WTC11 (cell line): ENCODE measurements around the gene ZGRF1. TPM values are rescaled to one million over a fixed set of nuclear protein-coding genes. Genes with fewer than 3 reads are reported as not detected.

Experiments
- ATAC-seq: fragments of 200-7000 bp; cut with Tn5 transposase; 2 replicates; pipeline ENCODE4 v1.10.0; 2021; ENCODE audit warnings: mild to moderate bottlenecking, moderate library complexity
- CTCF ChIA-PET: fragments of 300-600 bp; sonication (Branson Sonifier 250); formaldehyde crosslinking; loops from one replicate; lab custom pipeline; 2021; ENCODE audit warnings: antibody characterized with exemption; lab: Charles Lee
- POLR2A ChIA-PET: fragments of 350-600 bp; sonication (Branson Sonifier 250); formaldehyde crosslinking; loops from one replicate; lab custom pipeline; 2021; ENCODE audit warnings: antibody characterized with exemption; lab: Charles Lee
- DNase-seq: peaks from one replicate; pipeline ENCODE4 v3.0.0; 2021; ENCODE audit warnings: low spot score
- H3K27ac Mint-ChIP-seq: 2 replicates; pipeline ENCODE4 v1.8.0; 2021; ENCODE audit warnings: mixed read lengths
- H3K27me3 Mint-ChIP-seq: 2 replicates; pipeline ENCODE4 v1.8.0; 2021; ENCODE audit warnings: low read depth, mild to moderate bottlenecking, moderate library complexity, mixed read lengths
- H3K36me3 Mint-ChIP-seq: 2 replicates; pipeline ENCODE4 v1.8.0; 2021; ENCODE audit warnings: mixed read lengths
- H3K4me1 Mint-ChIP-seq: 2 replicates; pipeline ENCODE4 v1.8.0; 2022; ENCODE audit warnings: mixed read lengths
- H3K4me3 Mint-ChIP-seq: 2 replicates; pipeline ENCODE4 v1.8.0; 2021; ENCODE audit warnings: mild to moderate bottlenecking, moderate library complexity, mixed read lengths
- H3K9me3 Mint-ChIP-seq: 2 replicates; pipeline ENCODE4 v1.8.0; 2021; ENCODE audit warnings: mixed read lengths
- CREB1 ChIP-seq: sonication (generic); formaldehyde crosslinking; IDR thresholded peaks from 2 replicates; pipeline ENCODE4 v1.8.0; 2023; ENCODE audit warnings: mild to moderate bottlenecking, missing genetic modification reagents
- ELF4 ChIP-seq: sonication (generic); formaldehyde crosslinking; IDR thresholded peaks from 2 replicates; pipeline ENCODE4 v1.8.1; 2022; ENCODE audit warnings: low read depth, mild to moderate bottlenecking, moderate library complexity, missing genetic modification reagents
- NFATC4 ChIP-seq: fragments of 250-450 bp; sonication (Bioruptor Pico); IDR thresholded peaks from 2 replicates; pipeline ENCODE4 v1.9.0; 2021; ENCODE audit warnings: mild to moderate bottlenecking
- NFYB ChIP-seq: sonication (generic); formaldehyde crosslinking; conservative IDR thresholded peaks from 2 replicates; pipeline ENCODE4 v1.8.0; 2022; ENCODE audit warnings: low read depth, missing genetic modification reagents
- OVOL2 ChIP-seq: fragments of 250-450 bp; sonication (Bioruptor Pico); IDR thresholded peaks from 2 replicates; pipeline ENCODE4 v1.9.0; 2021; ENCODE audit warnings: mild to moderate bottlenecking, borderline replicate concordance
- ZNF416 ChIP-seq: fragments of 250-450 bp; sonication (Bioruptor Pico); IDR thresholded peaks from 2 replicates; pipeline ENCODE4 v1.9.0; 2021; ENCODE audit warnings: mild to moderate bottlenecking, inconsistent platforms
- total RNA-seq: library from RNA; stranded (reverse); gene quantifications from 3 replicates; pipeline ENCODE4 v1.2.3, GENCODE V29; 2021
- TF ChIP-seq, protein P1 (sequence below): sonication (generic); formaldehyde crosslinking; conservative IDR thresholded peaks from 2 replicates; pipeline ENCODE4 v1.8.1; 2023; ENCODE audit warnings: mild to moderate bottlenecking, low read depth, missing genetic modification reagents, moderate library complexity
- TF ChIP-seq, protein P2 (sequence below): fragments of 250-450 bp; sonication (Bioruptor Pico); IDR thresholded peaks from 2 replicates; pipeline ENCODE4 v1.8.0; 2021; ENCODE audit warnings: mild to moderate bottlenecking
- TF ChIP-seq, protein P3 (sequence below): sonication (generic); formaldehyde crosslinking; IDR thresholded peaks from 2 replicates; pipeline ENCODE4 v1.8.1; 2022; ENCODE audit warnings: low read depth, mild to moderate bottlenecking, moderate library complexity, missing genetic modification reagents, borderline replicate concordance
- TF ChIP-seq, protein P4 (sequence below): sonication (generic); formaldehyde crosslinking; IDR thresholded peaks from 2 replicates; pipeline ENCODE4 v1.8.1; 2023; ENCODE audit warnings: mild to moderate bottlenecking, missing genetic modification reagents
- TF ChIP-seq, protein P5 (sequence below): fragments of 250-450 bp; sonication (Bioruptor Pico); IDR thresholded peaks from 2 replicates; pipeline ENCODE4 v1.9.0; 2021; ENCODE audit warnings: mild to moderate bottlenecking
- TF ChIP-seq, protein P6 (sequence below): fragments of 250-450 bp; sonication (Bioruptor Pico); conservative IDR thresholded peaks from 2 replicates; pipeline ENCODE4 v1.9.0; 2021; ENCODE audit warnings: mild to moderate bottlenecking
- TF ChIP-seq, protein P7 (sequence below): sonication (generic); formaldehyde crosslinking; IDR thresholded peaks from 2 replicates; pipeline ENCODE4 v1.8.1; 2023; ENCODE audit warnings: mild to moderate bottlenecking, missing genetic modification reagents, moderate library complexity
- TF ChIP-seq, protein P8 (sequence below): sonication (generic); formaldehyde crosslinking; IDR thresholded peaks from 2 replicates; pipeline ENCODE4 v1.8.1; 2022; ENCODE audit warnings: mild to moderate bottlenecking, missing genetic modification reagents, moderate library complexity, borderline replicate concordance

Gene ZGRF1
- total RNA-seq, 1 experiment from 2014 or later: 56.2 TPM

DNA sequence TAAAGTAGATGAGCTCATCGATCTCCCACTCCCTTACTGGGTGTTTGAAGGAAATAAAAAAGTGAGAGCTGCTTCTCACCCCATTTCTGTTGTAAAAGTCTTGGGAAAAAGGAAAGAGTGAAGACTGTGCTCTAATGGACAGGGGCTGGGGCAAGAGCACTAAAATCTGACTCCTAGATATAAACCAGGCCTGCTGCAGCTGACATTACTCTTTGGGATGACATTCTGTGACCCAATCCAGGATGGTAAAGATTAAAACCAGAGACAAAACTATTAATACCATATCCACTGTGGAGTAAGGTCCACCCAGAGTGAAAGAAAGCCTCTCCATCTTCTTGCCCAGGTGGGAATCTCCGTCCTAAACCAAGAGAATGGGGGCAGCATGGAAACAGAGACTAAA lies 100.6 kb downstream of the ZGRF1 start:
- Mint-ChIP-seq H3K27ac (no peak overlapping the region), H3K9me3 (no peaks in the 10 kb centered on the region), H3K4me3 (no peak overlapping the region), H3K27me3 (no peaks in the 10 kb centered on the region), H3K36me3 (no peaks in the 10 kb centered on the region), H3K4me1 (no peaks in the 10 kb centered on the region)
- ChIA-PET CTCF (interaction anchor here (1.4 to 4.2 kb wide), 2 partner anchors 12 to 229 kb away, joined by 4 to 18 read pairs; no protein-coding TSS in a partner anchor), POLR2A (no interaction called here)
- ATAC-seq (no peak), DNase-seq (no peak)
- TF ChIP-seq, protein P1, sequence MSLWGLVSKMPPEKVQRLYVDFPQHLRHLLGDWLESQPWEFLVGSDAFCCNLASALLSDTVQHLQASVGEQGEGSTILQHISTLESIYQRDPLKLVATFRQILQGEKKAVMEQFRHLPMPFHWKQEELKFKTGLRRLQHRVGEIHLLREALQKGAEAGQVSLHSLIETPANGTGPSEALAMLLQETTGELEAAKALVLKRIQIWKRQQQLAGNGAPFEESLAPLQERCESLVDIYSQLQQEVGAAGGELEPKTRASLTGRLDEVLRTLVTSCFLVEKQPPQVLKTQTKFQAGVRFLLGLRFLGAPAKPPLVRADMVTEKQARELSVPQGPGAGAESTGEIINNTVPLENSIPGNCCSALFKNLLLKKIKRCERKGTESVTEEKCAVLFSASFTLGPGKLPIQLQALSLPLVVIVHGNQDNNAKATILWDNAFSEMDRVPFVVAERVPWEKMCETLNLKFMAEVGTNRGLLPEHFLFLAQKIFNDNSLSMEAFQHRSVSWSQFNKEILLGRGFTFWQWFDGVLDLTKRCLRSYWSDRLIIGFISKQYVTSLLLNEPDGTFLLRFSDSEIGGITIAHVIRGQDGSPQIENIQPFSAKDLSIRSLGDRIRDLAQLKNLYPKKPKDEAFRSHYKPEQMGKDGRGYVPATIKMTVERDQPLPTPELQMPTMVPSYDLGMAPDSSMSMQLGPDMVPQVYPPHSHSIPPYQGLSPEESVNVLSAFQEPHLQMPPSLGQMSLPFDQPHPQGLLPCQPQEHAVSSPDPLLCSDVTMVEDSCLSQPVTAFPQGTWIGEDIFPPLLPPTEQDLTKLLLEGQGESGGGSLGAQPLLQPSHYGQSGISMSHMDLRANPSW: no peak

DNA sequence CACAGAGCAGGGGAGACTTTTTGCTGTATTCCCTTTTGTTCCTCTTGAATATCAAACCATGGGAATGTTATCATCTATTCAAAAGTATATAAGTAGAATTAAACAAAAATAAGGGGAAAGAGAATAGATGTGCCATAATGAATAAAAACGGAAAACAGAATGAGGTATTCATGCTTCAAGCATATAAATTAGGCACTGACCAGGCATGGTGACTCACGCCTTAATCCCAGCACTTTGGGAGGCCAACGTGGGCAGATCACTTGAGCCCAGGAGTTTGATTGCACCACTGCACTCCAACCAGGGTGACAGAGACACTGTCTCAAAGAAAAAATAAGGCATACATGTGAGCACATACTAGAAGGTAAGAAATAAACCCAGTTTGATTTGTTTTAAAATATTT lies 104.4 kb downstream of the ZGRF1 start:
- no peaks in the 10 kb centered on the region for H3K27me3 Mint-ChIP-seq
- H3K36me3 Mint-ChIP-seq: no peaks in the 10 kb centered on the region
- no peak for ATAC-seq
- CTCF ChIA-PET: interaction anchor here (1.6 kb wide), 1 partner anchor 8 kb away, joined by 3 read pairs; no protein-coding TSS in a partner anchor
- no peaks in the 10 kb centered on the region for H3K4me1 Mint-ChIP-seq
- TF ChIP-seq, protein P2, sequence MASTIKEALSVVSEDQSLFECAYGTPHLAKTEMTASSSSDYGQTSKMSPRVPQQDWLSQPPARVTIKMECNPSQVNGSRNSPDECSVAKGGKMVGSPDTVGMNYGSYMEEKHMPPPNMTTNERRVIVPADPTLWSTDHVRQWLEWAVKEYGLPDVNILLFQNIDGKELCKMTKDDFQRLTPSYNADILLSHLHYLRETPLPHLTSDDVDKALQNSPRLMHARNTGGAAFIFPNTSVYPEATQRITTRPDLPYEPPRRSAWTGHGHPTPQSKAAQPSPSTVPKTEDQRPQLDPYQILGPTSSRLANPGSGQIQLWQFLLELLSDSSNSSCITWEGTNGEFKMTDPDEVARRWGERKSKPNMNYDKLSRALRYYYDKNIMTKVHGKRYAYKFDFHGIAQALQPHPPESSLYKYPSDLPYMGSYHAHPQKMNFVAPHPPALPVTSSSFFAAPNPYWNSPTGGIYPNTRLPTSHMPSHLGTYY (CRISPR knock-in tag): no peak
- TF ChIP-seq, protein P3, sequence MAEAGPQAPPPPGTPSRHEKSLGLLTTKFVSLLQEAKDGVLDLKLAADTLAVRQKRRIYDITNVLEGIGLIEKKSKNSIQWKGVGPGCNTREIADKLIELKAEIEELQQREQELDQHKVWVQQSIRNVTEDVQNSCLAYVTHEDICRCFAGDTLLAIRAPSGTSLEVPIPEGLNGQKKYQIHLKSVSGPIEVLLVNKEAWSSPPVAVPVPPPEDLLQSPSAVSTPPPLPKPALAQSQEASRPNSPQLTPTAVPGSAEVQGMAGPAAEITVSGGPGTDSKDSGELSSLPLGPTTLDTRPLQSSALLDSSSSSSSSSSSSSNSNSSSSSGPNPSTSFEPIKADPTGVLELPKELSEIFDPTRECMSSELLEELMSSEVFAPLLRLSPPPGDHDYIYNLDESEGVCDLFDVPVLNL (CRISPR knock-in tag): no peak
- no peak for TF ChIP-seq CREB1 (CRISPR knock-in tag)
- no peak for TF ChIP-seq NFATC4 (CRISPR knock-in tag)
- no peak overlapping the region for H3K4me3 Mint-ChIP-seq
- POLR2A ChIA-PET: interaction anchor here (0.6 kb wide), 1 partner anchor 377 kb away, joined by 5 read pairs; no protein-coding TSS in a partner anchor
- H3K27ac Mint-ChIP-seq: no peak overlapping the region
- DNase-seq: no peak
- no peaks in the 10 kb centered on the region for H3K9me3 Mint-ChIP-seq

DNA sequence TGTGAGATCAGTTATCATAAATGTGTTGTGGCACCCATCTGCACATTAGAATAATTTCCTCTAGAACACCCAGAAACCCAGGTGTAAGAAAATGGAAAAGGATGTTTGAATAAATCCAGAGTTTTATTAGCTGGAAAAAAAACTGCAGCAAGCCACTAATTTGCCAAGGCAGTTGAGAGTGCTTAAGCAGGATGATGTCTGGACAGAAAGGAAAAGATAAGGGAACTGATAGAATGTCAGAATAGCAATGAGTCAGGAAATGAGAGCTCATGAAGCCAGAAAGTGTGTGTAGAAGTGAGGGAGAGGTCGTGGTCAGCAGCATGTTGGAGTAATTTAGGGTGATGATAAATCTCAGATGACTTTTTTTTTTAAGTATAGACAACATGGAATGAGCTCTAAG lies 105.6 kb downstream of the ZGRF1 start:
- H3K36me3 Mint-ChIP-seq: no peaks in the 10 kb centered on the region

More for the DNA sequence above, 105.6 kb downstream of the ZGRF1 start:
- no peak overlapping the region for H3K4me3 Mint-ChIP-seq
- peaks cover under 1% of the 10 kb centered on the region; the same call in 1 of the 2 replicates for H3K27me3 Mint-ChIP-seq
- no peak overlapping the region for H3K27ac Mint-ChIP-seq
- DNase-seq: no peak
- no peaks in the 10 kb centered on the region for H3K4me1 Mint-ChIP-seq
- TF ChIP-seq ZNF416 (CRISPR knock-in tag) (no peak), ELF4 (CRISPR knock-in tag) (no peak), OVOL2 (CRISPR knock-in tag) (no peak), NFYB (no peak)
- TF ChIP-seq, protein P4, sequence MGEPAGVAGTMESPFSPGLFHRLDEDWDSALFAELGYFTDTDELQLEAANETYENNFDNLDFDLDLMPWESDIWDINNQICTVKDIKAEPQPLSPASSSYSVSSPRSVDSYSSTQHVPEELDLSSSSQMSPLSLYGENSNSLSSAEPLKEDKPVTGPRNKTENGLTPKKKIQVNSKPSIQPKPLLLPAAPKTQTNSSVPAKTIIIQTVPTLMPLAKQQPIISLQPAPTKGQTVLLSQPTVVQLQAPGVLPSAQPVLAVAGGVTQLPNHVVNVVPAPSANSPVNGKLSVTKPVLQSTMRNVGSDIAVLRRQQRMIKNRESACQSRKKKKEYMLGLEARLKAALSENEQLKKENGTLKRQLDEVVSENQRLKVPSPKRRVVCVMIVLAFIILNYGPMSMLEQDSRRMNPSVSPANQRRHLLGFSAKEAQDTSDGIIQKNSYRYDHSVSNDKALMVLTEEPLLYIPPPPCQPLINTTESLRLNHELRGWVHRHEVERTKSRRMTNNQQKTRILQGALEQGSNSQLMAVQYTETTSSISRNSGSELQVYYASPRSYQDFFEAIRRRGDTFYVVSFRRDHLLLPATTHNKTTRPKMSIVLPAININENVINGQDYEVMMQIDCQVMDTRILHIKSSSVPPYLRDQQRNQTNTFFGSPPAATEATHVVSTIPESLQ: no peak
- TF ChIP-seq, protein P5, sequence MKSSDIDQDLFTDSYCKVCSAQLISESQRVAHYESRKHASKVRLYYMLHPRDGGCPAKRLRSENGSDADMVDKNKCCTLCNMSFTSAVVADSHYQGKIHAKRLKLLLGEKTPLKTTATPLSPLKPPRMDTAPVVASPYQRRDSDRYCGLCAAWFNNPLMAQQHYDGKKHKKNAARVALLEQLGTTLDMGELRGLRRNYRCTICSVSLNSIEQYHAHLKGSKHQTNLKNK (CRISPR knock-in tag): no peak
- TF ChIP-seq, protein P6, sequence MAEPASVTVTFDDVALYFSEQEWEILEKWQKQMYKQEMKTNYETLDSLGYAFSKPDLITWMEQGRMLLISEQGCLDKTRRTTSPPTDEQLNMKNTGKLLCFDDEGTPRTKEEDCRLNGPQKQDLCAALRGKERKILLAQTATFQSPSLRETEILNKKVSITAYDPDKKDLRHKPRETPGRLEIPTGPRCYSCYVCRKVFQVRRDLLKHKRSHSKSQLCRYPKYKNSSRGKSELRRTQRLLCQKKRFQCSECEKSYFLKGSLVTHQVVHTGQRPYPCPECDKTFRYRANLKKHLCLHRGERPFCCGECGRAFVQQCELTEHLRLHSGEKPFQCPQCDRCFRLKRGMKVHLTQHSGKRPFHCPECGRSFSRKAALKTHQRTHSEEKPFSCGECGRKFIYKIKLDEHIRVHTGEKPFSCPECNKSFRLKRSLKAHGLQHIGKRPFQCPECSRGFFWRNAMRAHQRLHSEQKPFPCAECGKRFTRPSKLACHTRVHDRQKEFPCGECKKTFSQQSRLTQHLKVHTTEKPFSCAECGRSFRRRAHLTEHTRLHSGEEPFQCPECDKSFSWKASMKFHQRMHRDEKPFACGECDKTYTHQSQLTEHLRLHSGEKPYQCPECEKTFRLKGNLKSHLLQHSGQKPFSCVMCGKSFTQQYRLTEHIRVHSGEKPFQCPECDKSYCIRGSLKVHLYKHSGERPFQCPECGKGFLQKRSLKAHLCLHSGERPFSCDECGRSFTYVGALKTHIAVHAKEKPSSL: no peak
- TF ChIP-seq, protein P7, sequence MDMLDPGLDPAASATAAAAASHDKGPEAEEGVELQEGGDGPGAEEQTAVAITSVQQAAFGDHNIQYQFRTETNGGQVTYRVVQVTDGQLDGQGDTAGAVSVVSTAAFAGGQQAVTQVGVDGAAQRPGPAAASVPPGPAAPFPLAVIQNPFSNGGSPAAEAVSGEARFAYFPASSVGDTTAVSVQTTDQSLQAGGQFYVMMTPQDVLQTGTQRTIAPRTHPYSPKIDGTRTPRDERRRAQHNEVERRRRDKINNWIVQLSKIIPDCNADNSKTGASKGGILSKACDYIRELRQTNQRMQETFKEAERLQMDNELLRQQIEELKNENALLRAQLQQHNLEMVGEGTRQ (CRISPR knock-in tag): no peak
- TF ChIP-seq, protein P8, sequence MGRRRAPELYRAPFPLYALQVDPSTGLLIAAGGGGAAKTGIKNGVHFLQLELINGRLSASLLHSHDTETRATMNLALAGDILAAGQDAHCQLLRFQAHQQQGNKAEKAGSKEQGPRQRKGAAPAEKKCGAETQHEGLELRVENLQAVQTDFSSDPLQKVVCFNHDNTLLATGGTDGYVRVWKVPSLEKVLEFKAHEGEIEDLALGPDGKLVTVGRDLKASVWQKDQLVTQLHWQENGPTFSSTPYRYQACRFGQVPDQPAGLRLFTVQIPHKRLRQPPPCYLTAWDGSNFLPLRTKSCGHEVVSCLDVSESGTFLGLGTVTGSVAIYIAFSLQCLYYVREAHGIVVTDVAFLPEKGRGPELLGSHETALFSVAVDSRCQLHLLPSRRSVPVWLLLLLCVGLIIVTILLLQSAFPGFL (CRISPR knock-in tag): no peak
- TF ChIP-seq, all 79 proteins: peak for 0
- no peaks in the 10 kb centered on the region for H3K9me3 Mint-ChIP-seq
- no peak for ATAC-seq
- ChIA-PET POLR2A (no interaction called here), CTCF (interaction anchor here (0.9 to 1.2 kb wide), 2 partner anchors 10 to 234 kb away, joined by 3 to 4 read pairs; no protein-coding TSS in a partner anchor)
